Stimulated activated CD8-positive, alpha-beta memory T cell treated with anti-CD3 and anti-CD28 coated beads, Interleukin-2, amount 100 ng/mL, for 48 hours (primary cell): ENCODE data around the gene RPL18.

ENCODE experiments used
- DNase-seq, 2 donors: peaks; one replicate each; pipeline ENCODE4 v3.0.0-alpha.2; 2020; ENCODE audit warnings: low read depth in 2 of 2

The RPL18 gene

GRCh38 chr19:48630296-48631063, 11.5 kb upstream of the RPL18 start:
- DNase-seq: no peak

- DNase-seq: no peak
Measured at GRCh38 chr19:48629599-48630295, 10.8 kb upstream of the RPL18 start.

- no peak for DNase-seq
Measured at GRCh38 chr19:48629297-48629598, 10.3 kb upstream of the RPL18 start.

- DNase-seq: no peak
Measured at GRCh38 chr19:48628486-48629296, 9.7 kb upstream of the RPL18 start.

GRCh38 chr19:48627865-48628314, 8.9 kb upstream of the RPL18 start:
- DNase-seq: no peak

GRCh38 chr19:48627201-48627864, 8.4 kb upstream of the RPL18 start:
- no peak for DNase-seq

- no peak for DNase-seq
Measured at GRCh38 chr19:48625891-48626327, 6.9 kb upstream of the RPL18 start.

GRCh38 chr19:48624791-48625723, 6.1 kb upstream of the RPL18 start:
- DNase-seq: no peak

GRCh38 chr19:48624067-48624594, 5.2 kb upstream of the RPL18 start:
- DNase-seq: peak; percentile 99

GRCh38 chr19:48623556-48624066, 4.6 kb upstream of the RPL18 start:
- DNase-seq: no peak

GRCh38 chr19:48619692-48620585, 961 bp upstream of the RPL18 start:
- no peak for DNase-seq

GRCh38 chr19:48618278-48618915, 581 bp downstream of the RPL18 start:
- no peak for DNase-seq

- no peak for DNase-seq
Measured at GRCh38 chr19:48617146-48617937, 1.6 kb downstream of the RPL18 start.

- no peak for DNase-seq
Measured at GRCh38 chr19:48616491-48617056, 2.4 kb downstream of the RPL18 start.

GRCh38 chr19:48616041-48616436, 2.9 kb downstream of the RPL18 start:
- DNase-seq: no peak

GRCh38 chr19:48615231-48616040, 3.5 kb downstream of the RPL18 start:
- DNase-seq: no peak
